ENCODE measurements around the gene FGF4. TPM values are rescaled to one million over a fixed set of nuclear protein-coding genes. Genes with fewer than 3 reads are reported as not detected.

The FGF4 gene
- total RNA-seq, 1 experiment from 2014 or later, result not detected

- POLR2A ChIA-PET, result no interaction called here
- TF ChIP-seq EZH2 (IDR thresholded peaks at IDR 0.05), result no peak
- no peak for TF ChIP-seq ELF1 (IDR thresholded peaks at IDR 0.05; ENCODE audit: borderline replicate concordance, low read depth)
- TF ChIP-seq MAX (IDR thresholded peaks at IDR 0.05), result no peak
- TF ChIP-seq ATF3 (IDR thresholded peaks at IDR 0.05), result no peak
- no peak for TF ChIP-seq JUND (IDR thresholded peaks at IDR 0.05)
- no peak for TF ChIP-seq SRF (IDR thresholded peaks at IDR 0.05; ENCODE audit: low read depth)
- TF ChIP-seq YY1 (IDR thresholded peaks at IDR 0.05; ENCODE audit: extremely low read depth, insufficient replicate concordance, low read depth, low read length), result no peak
- TF ChIP-seq FOSL1 (IDR thresholded peaks at IDR 0.05; ENCODE audit: low read depth), result no peak
- TF ChIP-seq TCF7L2 (IDR thresholded peaks at IDR 0.05; ENCODE audit: borderline replicate concordance, extremely low read depth, insufficient read depth, insufficient read length), result no peak
- no peak for TF ChIP-seq ZNF274 (IDR thresholded peaks at IDR 0.05; ENCODE audit: low read depth, low read length)
- no peak for TF ChIP-seq POLR2A (IDR thresholded peaks at IDR 0.05; ENCODE audit: borderline replicate concordance, extremely low read depth, insufficient read depth, insufficient read length)
- no peak for TF ChIP-seq SP1 (IDR thresholded peaks at IDR 0.05; ENCODE audit: low read depth)
- no peak for TF ChIP-seq EZH2phosphoT487 (IDR thresholded peaks at IDR 0.05; ENCODE audit: borderline replicate concordance)
- TF ChIP-seq CTCF (IDR thresholded peaks at IDR 0.05 in 2 of 3, conservative IDR thresholded peaks at IDR 0.05 in 1 of 3; ENCODE audit: borderline replicate concordance in 1 of 3, insufficient read depth in 1 of 3, low read depth in 2 of 3, low read length in 2 of 3), result no peak
- Histone ChIP-seq H3K27me3 (ENCODE audit: insufficient read depth, low read length) (no peaks in the 10 kb centered on the region), H3K4me1 (ENCODE audit: control insufficient read depth in 1 of 2, insufficient read depth in 2 of 2, low read length in 2 of 2) (peaks cover 0 to 17% of the 10 kb centered on the region in 2 experiments; a peak in 3 of 4 replicates), H2AFZ (ENCODE audit: low read depth, low read length, poor library complexity, severe bottlenecking) (no peak overlapping the region), H3K36me3 (ENCODE audit: control insufficient read depth in 1 of 2, insufficient read depth in 2 of 2, low read length in 2 of 2) (no peaks in the 10 kb centered on the region), H3K79me2 (ENCODE audit: insufficient read depth, low read length) (no peaks in the 10 kb centered on the region), H3K4me3 (replicated peaks in 1 of 2; ENCODE audit: low read depth in 1 of 2, low read length in 2 of 2) (no peak overlapping the region), H4K20me1 (ENCODE audit: insufficient read depth) (no peaks in the 10 kb centered on the region), H3K4me2 (ENCODE audit: low read length) (no peak overlapping the region), H3K9ac (ENCODE audit: low read length) (no peak overlapping the region), H3K9me2 (ENCODE audit: insufficient read depth) (no peaks in the 10 kb centered on the region), H3K9me3 (ENCODE audit: control insufficient read depth in 1 of 2, insufficient read depth in 1 of 2, low read depth in 1 of 2, low read length in 2 of 2) (no peaks in the 10 kb centered on the region), H3K27ac (ENCODE audit: low read depth, low read length) (no peak overlapping the region)
- ATAC-seq, result no peak
- intact Hi-C loops (cut with micrococcal nuclease), result loop anchor here (5.0 kb wide), 1 partner anchor 88 kb away; no protein-coding TSS in a partner anchor
- BruUV-seq (replicated peaks), result no TSS peak
- RAD21 ChIA-PET (ENCODE audit: low non-redundant PET in 1 of 2, low total read pairs in 2 of 2, uncharacterized antibody in 2 of 2, unreplicated experiment in 2 of 2), result no interaction called here
- no peak for DNase-seq (ENCODE audit: low read depth, low spot score)
- CTCF ChIA-PET, result no interaction called here
Observed at GRCh38 chr11:69804769-69805508, 29.8 kb upstream of the FGF4 start.

Data from HCT116 (cell line).